Loucy (cell line): ENCODE measurements around the gene DYNC2H1.

Source experiments
- CTCF ChIP-seq: fragments of 200-600 bp; sonication (generic); conservative IDR thresholded peaks from 2 replicates; pipeline ENCODE4 v1.5.1; 2014; ENCODE audit warnings: mild to moderate bottlenecking, antibody characterized with exemption, low read length
- EZH2phosphoT487 ChIP-seq: fragments of 200-600 bp; IDR thresholded peaks from 2 replicates; pipeline ENCODE4 v1.6.1; 2018; ENCODE audit warnings: antibody characterized with exemption, mild to moderate bottlenecking, moderate library complexity, borderline replicate concordance

DNA sequence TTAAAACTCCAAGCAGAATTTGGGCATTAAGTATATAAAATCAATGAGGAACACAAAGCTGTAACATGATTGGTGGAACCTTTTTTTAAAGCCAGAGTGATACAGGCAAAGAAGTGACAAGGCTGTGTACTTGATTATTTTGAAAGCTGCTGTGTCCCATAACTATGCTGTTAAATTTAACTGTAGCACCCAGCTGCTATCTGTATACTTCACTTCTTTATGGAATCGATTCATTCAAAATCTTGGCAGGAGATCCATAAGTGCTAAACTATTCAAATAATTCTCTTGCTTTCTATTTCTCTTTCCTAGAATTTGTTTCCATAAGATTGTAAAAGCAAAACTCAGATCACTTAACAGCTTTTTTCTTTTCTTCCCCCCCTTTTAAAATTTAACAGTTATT, 231.7 kb downstream of the DYNC2H1 start:
- TF ChIP-seq CTCF: no peak
- no peak for TF ChIP-seq EZH2phosphoT487
